GM06990 (cell line): ENCODE results near the gene C3orf49.

Experiments used
- DNase-seq: peaks from one replicate; pipeline ENCODE4 v3.0.0-alpha.2; 2011; ENCODE audit not compliant: insufficient read length; ENCODE audit errors: extremely low read depth
- H3K27me3 ChIP-seq: replicated peaks from 2 replicates; pipeline ENCODE4 v1.6.0; 2011; ENCODE audit warnings: low read length; ENCODE audit not compliant: control insufficient read depth, insufficient read depth
- H3K36me3 ChIP-seq: 2 replicates; pipeline ENCODE4 v1.5.1; 2011; ENCODE audit warnings: low read length; ENCODE audit not compliant: control insufficient read depth, insufficient read depth
- H3K4me3 ChIP-seq: replicated peaks from 2 replicates; pipeline ENCODE4 v1.5.1; 2011; ENCODE audit warnings: low read depth, mild to moderate bottlenecking, control low read depth, low read length
- CTCF ChIP-seq: IDR thresholded peaks from 2 replicates; pipeline ENCODE4 v1.5.1; 2011; ENCODE audit warnings: low read length, control low read depth, mild to moderate bottlenecking, inconsistent platforms; ENCODE audit not compliant: insufficient read depth, poor library complexity, severe bottlenecking

The C3orf49 gene

GRCh38 chr3:63862804-63863149 lies 43.7 kb downstream of the C3orf49 start:
- no peak for DNase-seq
- H3K36me3 ChIP-seq, result peaks cover 1% of the 10 kb centered on the region; the same call in 1 of the 2 replicates
- H3K4me3 ChIP-seq, result peak overlapping the region; percentile 97
- H3K27me3 ChIP-seq, result no peaks in the 10 kb centered on the region
- TF ChIP-seq CTCF, result no peak

GRCh38 chr3:63863150-63864007 lies 44.3 kb downstream of the C3orf49 start, which contains the start of the genes ATXN7 and THOC7:
Gene ATXN7 (plus strand): TSS chr3:63863867. CDS start chr3:63912599, 48,732 bp downstream.
Gene THOC7 (minus strand): TSS chr3:63863805. CDS start chr3:63863790, 15 bp downstream.
- no peak for TF ChIP-seq CTCF
- Histone ChIP-seq H3K27me3 (no peaks in the 10 kb centered on the region), H3K4me3 (peak within 1 kb of the TSS; percentile 97), H3K36me3 (peaks cover 1% of the 10 kb centered on the region; the same call in 1 of the 2 replicates)
- peak; percentile 69 for DNase-seq

- Histone ChIP-seq H3K36me3 (peaks cover 1% of the 10 kb centered on the region; the same call in 1 of the 2 replicates), H3K27me3 (no peaks in the 10 kb centered on the region), H3K4me3 (peak overlapping the region; percentile 71)
- TF ChIP-seq CTCF, result no peak
- DNase-seq, result peak; percentile 74
These were observed 45.2 kb downstream of the C3orf49 start for GRCh38 chr3:63864008-63864964.

- Histone ChIP-seq H3K27me3 (no peaks in the 10 kb centered on the region), H3K36me3 (peaks cover 1% of the 10 kb centered on the region; the same call in 1 of the 2 replicates), H3K4me3 (peak overlapping the region; percentile 71)
- no peak for DNase-seq
- TF ChIP-seq CTCF, result no peak
These were observed 45.8 kb downstream of the C3orf49 start for GRCh38 chr3:63864965-63865327.

- H3K36me3 ChIP-seq, result peaks cover 1% of the 10 kb centered on the region; the same call in 1 of the 2 replicates
- TF ChIP-seq CTCF, result no peak
- no peaks in the 10 kb centered on the region for H3K27me3 ChIP-seq
- no peak for DNase-seq
- no peak overlapping the region for H3K4me3 ChIP-seq
These were observed 48.1 kb downstream of the C3orf49 start for GRCh38 chr3:63867225-63867624.
